Right renal pelvis (tissue), 4 donors: ENCODE measurements around the gene NUMB. TPM values are rescaled to one million over a fixed set of nuclear protein-coding genes. Genes with fewer than 3 reads are reported as not detected.

Experiments used
- DNase-seq, 4 donors: peaks; one replicate each; pipeline ENCODE4 v3.0.0-alpha.2; 2013; ENCODE audit warnings: low read depth in 4 of 4, low spot score in 3 of 4, missing footprints in 1 of 4
- polyA plus RNA-seq, 4 donors: library from polyadenylated mRNA; unstranded; fragments of 120-200 nt; gene quantifications; one replicate each; pipeline ENCODE4 v1.2.1, GENCODE V29; 2013; ENCODE audit not compliant: insufficient read length in 4 of 4

NUMB gene
- polyA plus RNA-seq, 4 donors, result 76.7 to 99.4 (median 81.0) TPM

DNA sequence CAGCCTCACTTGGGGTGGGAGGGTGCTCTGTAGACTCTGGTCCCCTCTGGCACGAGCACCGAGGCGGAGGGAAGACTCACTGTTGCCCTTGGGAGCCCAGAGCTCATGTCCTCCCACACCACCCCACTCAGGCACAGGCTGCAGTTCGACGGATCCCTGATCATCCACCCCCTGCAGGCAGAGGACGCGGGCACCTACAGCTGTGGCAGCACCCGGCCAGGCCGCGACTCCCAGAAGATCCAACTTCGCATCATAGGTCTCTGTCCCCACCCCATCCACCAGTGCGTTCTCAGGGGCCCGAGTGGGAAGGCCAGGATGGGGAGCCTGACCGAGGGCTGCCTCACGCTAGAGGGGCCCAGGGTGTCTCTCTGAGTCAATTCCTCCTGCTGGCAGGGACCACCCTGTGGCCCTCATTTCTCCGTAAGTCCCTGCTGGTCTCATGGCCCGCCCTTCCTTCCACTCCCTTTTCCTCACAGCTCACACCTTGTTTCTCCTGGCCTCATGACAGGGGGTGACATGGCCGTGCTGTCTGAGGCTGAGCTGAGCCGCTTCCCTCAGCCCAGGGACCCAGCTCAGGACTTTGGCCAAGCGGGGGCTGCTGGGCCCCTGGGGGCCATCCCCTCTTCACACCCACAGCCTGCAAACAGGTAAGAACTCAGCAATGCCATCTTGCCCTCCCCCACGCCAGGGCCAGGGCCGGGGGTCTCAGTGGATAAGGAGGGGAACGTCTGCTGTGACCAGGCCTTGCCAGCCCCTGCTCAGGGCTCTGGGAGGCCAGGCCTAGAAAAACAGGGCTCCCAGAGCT, 194.1 kb downstream of the NUMB start:
- no peak for DNase-seq

DNA sequence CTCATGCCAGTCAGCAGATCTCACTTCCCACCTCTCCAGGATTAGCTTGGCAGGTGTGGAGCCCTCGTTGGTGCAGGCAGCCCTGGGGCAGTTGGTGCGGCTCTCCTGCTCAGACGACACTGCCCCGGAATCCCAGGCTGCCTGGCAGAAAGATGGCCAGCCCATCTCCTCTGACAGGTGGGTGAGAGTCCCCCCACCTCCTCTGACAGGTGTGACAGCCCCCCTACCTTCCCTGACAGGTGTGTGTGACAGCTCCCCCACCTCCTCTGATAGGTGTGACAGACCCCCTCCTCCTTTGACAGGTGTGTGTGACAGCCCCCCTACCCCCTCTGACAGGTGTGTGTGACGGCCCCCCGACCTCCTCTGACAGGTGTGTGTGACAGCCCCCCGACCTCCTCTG, 194.7 kb downstream of the NUMB start:
- no peak for DNase-seq

DNA sequence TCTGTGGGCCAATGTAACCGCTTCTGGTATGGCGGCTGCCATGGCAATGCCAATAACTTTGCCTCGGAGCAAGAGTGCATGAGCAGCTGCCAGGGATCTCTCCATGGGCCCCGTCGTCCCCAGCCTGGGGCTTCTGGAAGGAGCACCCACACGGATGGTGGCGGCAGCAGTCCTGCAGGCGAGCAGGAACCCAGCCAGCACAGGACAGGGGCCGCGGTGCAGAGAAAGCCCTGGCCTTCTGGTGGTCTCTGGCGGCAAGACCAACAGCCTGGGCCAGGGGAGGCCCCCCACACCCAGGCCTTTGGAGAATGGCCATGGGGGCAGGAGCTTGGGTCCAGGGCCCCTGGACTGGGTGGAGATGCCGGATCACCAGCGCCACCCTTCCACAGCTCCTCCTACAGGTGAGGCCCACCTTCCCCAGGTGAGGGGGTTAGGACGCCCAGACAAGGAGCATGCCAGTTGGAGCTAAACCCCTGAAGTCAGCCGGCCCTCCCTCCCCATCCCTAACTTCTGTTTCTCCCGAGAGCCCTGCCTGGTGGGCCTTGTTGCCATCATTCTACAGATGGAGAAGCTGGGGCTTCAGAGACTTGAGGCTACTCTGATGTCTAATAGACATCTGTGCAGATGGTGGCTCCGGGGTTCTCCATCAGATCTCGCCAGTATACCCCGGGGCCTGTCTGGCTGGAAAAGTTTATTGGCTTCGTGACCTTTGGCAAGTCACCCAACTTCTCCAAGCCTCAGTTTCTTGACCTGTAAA, 195.7 kb downstream of the NUMB start:
- DNase-seq, result no peak

- no peak for DNase-seq
These were observed 196.6 kb downstream of the NUMB start for GRCh38 chr14:73261520-73262426.

DNA sequence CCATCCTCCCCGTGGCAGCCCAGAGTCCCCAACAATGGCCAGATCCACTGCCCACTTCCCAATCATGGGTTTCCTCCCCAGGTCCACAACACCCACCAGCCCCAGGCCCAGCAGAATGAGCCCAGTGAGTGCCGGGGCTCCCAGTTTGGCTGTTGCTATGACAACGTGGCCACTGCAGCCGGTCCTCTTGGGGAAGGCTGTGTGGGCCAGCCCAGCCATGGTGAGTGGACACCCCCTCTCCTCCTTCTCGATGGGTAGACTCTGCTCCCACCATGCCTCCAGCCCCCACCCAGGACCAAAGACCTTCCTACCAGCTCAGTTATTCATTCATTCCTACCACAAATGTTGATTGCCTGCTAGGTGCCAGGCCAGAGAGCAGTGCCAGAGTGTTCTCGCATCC, 197.3 kb downstream of the NUMB start:
- DNase-seq, result no peak

DNA sequence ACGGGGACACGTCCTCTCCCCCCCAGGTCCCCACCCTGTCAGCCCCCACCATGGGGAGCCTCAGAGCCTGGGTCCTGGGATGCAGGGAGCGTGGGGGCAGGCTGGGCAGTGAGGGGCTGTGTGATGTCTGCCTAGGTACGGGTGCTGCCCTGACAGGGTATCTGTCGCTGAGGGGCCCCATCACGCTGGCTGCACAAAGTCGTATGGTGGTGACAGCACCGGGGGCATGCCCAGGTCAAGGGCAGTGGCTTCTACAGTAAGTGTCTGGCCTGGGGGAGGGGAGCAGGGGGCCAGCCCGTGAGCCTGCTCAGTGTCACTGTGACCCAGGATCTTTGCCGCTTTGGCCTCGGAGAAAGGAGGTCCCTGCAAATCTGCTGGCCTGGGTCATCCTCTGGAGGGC, 197.8 kb downstream of the NUMB start:
- DNase-seq, result no peak

- DNase-seq, result no peak
These were observed 198.5 kb downstream of the NUMB start for GRCh38 chr14:73259837-73260236.

- no peak for DNase-seq
These were observed 199.3 kb downstream of the NUMB start for GRCh38 chr14:73258845-73259611.

- DNase-seq, result no peak
These were observed 200.3 kb downstream of the NUMB start for GRCh38 chr14:73258076-73258475.

DNA sequence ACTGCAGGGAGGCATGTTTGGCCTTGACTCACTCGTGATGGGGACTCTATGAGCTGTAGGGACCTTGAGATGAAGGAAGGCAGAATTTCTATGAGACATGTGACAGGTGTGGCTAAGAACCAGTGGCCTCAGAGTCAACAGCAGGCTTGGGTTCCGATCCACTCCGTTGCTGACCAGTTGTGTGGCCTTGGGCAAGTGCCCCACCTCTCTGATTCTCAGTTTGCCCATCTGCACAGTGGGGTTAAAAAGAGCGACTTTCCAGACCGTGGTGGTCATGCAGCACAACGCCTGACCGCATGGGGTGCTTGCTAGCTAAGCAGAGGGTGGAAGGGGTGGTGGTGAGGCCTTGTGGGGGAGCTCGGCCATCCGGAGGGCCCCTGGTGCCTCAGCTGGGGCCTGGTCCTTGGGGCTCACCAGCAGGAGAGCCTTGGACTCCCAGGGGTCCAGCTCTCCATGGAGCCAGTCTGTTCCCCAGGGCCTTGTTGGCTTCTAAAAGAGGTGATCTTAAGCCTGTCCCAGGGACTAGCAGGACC, 202.6 kb downstream of the NUMB start:
- DNase-seq, result no peak

DNA sequence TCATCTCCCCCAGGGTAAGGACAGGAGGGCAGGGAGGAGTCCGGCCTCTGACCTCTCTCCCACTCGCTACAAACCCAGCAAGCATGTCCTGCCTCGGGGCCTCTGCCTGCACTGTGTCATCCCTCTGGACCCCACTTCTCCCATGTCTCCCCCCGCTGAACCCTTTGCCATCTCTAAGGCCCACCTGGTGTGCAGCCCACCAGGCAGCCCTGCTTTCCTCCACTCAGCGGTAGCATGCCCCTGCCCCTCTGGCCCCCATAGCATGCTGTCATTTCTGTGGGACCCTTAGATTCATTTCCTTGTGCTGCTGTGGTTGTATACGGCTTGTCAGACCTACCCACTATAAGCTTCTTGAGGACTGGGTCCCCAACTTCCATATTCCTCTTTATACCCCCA, 203.3 kb downstream of the NUMB start:
- no peak for DNase-seq

DNA sequence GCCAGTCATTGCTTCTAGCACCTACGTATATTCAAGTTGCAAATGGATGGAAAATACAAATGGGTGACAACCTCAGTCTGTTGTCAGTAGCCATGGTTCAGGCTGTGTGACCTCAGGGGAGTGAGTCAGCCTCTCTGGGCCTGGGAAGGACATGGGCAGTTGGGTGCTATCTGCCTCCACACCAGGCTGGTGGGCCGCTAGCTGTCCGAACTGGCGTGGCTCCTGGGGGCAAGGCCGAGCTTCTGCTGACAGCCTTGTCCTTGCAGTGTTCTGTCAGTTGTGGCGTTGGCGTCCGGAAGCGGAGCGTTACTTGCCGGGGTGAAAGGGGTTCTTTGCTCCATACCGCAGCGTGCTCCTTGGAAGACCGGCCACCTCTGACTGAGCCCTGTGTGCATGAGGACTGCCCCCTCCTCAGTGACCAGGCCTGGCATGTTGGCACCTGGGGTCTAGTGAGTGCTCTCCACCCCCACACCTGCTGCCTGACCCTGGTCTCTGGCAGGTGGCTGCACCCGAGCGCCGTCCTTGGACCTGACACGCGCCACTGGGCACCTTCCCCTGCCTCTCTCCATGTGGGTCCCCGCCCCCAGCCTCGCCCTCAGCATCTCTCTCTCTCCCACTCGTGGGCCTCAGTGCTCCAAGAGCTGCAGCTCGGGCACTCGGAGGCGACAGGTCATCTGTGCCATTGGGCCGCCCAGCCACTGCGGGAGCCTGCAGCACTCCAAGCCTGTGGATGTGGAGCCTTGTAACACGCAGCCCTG, 203.9 kb downstream of the NUMB start:
- DNase-seq, result no peak

DNA sequence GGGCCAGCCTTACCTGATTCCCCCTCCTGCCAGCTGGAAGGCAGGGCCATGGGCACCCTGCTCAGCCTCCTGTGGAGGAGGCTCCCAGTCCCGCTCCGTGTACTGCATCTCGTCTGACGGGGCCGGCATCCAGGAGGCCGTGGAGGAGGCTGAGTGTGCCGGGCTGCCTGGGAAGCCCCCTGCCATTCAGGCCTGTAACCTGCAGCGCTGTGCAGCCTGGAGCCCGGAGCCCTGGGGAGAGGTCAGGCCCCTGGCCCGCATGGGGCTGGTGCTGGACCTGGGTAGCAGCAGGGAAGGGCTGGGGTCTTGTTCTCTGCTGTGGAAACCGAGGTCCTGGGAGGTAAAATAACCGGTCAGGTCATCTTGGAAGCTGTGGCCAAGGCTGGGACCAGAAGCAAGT, 204.6 kb downstream of the NUMB start:
- no peak for DNase-seq

DNA sequence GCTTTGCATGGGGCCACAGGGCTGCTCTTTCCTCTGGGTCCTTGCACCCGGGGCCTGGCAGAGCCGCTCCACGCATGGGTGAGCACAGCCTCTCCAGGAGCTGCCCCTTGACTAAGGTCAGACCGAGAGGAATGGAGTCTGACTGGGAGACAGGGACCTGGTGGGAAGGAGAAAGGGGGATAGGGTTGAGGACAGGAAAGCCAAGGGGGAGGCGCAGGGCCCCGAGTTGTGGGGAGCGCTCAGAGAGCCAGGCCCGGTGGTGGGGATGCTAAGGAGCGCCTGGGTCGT, 205.1 kb downstream of the NUMB start:
- no peak for DNase-seq

DNA sequence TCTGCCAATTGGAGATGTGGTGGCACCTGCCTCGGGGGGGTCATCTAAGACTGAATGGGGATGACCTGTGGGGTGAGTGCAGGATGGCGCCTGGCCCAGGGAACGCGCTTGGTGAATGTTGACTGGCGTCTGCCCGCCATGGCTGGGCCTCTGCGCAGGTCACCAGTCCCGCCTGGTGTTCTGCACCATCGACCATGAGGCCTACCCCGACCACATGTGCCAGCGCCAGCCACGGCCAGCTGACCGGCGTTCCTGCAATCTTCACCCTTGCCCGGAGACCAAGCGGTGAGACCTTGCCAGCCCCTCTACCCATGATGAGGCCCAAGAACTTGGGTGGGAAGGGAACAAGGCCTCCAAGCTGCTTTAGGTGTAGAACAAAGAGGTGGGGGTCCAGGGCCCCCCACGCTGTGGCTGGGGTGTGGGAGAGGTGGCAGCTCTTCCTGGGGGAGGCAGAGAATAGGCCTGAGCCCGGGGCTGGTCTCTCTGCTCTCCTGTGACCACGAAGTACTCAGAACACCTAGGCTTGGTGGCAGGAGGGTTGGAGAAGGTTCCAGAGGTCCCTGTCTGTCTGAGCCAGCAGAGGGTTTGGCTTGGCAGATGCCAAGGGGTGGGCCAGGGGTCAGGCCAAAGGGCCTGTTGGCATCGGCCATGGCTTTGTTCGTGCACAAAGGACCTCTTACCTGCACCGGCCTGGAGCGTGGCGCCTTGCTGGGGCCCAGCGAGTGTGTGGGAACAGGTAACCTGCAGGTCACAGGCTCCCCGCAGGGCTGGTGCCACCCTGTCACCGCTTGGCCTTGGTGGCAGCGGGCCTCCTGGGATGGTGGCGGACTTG, 205.6 kb downstream of the NUMB start:
- no peak for DNase-seq

DNA sequence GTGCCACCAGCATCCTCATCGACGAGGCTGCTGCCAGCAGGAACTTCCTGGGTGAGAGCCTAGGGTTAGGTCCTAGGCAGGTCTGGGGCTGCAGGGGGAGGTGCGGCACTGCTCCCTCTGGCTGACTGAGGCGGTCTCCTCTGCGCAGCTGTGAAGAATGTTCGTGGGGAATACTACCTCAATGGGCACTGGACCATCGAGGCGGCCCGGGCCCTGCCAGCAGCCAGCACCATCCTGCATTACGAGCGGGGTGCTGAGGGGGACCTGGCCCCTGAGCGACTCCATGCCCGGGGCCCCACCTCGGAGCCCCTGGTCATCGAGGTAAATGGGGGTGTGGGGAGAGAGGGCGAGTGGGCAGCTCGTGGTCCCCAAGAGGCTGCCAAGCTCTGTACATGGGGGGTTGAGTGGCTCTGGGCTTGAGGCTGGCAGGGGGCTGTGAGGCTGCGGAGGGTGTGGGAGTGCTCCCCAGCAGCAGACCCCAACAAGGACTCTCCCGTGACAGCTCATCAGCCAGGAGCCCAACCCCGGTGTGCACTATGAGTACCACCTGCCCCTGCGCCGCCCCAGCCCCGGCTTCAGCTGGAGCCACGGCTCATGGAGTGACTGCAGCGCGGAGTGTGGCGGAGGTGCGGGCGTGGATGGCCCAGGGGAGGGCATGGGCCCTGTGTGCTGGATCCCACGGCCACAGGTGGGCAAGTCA, 206.7 kb downstream of the NUMB start:
- no peak for DNase-seq

DNA sequence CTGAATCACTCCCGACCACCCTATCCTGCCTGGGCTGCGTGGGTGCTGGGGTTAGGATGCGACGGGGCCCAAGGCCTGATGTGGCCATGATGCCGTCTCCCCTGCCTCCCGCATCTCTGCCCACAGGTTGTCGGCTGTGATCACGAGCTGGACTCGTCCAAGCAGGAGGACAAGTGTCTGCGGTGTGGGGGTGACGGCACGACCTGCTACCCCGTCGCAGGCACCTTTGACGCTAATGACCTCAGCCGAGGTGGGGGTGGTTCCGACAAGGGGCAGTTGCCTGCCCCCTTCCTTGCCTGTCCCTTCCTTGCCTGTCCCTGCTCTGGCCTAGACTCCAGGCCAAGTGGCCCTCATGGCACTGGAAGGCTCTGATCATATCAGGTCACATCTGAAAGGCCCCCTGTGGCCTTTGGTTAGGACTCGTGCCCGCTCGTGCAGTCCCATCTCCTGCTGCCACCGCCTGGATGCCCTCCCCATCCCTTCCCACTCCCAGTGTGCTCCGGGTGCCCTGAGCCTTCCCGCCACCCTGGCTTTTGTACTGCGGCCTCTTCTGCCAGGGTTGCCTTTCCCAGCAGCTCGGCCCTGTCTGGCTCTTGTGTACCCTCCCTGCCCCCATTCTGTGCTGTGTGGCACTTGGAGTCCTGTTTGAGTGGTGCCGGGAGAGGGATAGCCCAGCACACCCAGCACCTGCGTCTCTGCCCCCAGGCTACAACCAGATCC, 207.4 kb downstream of the NUMB start:
- no peak for DNase-seq
